ENCODE measurements around the gene EFNA5. TPM values are rescaled to one million over a fixed set of nuclear protein-coding genes. Genes with fewer than 3 reads are reported as not detected.

The EFNA5 gene
- polyA plus RNA-seq, 1 donor (not counting 4 experiments of a cell fraction or from before 2014, with no cell fraction given) = 4.8 TPM

DNA sequence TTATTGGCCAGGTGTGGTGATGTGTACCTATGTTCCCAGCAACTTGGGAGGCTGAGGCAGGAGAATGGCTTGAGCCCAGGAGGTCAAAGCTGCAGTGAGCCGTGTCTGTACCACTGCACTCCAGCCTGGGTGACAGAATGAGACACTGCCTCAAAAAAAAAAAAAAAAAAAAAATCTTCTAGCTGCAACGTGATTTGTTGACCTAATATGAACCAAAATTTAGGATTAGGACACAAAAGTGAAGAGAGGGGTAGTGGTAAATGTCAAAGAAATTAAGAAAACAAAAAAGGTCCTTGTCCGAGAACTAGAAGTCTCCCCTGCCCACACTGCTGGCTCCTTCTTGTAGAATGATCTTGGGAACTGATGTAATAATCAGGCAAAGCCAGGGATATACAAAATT is 272.0 kb downstream of the EFNA5 start:
- FAIRE-seq (no peak), DNase-seq (ENCODE audit: low read depth, low spot score) (no peak)
- TF ChIP-seq EZH2 (IDR thresholded peaks at IDR 0.05; ENCODE audit: low read length) = no peak
- TF ChIP-seq, protein P1, sequence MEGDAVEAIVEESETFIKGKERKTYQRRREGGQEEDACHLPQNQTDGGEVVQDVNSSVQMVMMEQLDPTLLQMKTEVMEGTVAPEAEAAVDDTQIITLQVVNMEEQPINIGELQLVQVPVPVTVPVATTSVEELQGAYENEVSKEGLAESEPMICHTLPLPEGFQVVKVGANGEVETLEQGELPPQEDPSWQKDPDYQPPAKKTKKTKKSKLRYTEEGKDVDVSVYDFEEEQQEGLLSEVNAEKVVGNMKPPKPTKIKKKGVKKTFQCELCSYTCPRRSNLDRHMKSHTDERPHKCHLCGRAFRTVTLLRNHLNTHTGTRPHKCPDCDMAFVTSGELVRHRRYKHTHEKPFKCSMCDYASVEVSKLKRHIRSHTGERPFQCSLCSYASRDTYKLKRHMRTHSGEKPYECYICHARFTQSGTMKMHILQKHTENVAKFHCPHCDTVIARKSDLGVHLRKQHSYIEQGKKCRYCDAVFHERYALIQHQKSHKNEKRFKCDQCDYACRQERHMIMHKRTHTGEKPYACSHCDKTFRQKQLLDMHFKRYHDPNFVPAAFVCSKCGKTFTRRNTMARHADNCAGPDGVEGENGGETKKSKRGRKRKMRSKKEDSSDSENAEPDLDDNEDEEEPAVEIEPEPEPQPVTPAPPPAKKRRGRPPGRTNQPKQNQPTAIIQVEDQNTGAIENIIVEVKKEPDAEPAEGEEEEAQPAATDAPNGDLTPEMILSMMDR (optimal IDR thresholded peaks at IDR 0.05 in 1 of 3, IDR thresholded peaks at IDR 0.05 in 1 of 3, conservative IDR thresholded peaks at IDR 0.05 in 1 of 3; ENCODE audit: extremely low read depth in 1 of 3, insufficient read depth in 2 of 3, low read length in 3 of 3) = no peak
- Histone ChIP-seq H3K9me3 (ENCODE audit: control insufficient read depth, low read depth, low read length) (no peaks in the 10 kb centered on the region), H2AFZ (ENCODE audit: control insufficient read depth, low read length) (no peak overlapping the region), H3K4me3 (ENCODE audit: control insufficient read depth in 2 of 3, extremely low read depth in 1 of 3, insufficient read depth in 2 of 3, low read depth in 1 of 3, low read length in 3 of 3) (no peak overlapping the region), H3K4me2 (ENCODE audit: control insufficient read depth, extremely low read depth, insufficient read depth, low read depth, low read length) (no peak overlapping the region), H3K9ac (ENCODE audit: control insufficient read depth, extremely low read depth, insufficient read depth, low read length) (no peak overlapping the region), H3K27ac (ENCODE audit: control insufficient read depth, insufficient read depth, low read length) (no peak overlapping the region), H3K9me1 (ENCODE audit: control insufficient read depth, extremely low read depth, insufficient read depth, low read length) (no peaks in the 10 kb centered on the region), H3K4me1 (ENCODE audit: control insufficient read depth, extremely low read depth, insufficient read depth, low read length) (peaks cover 7% of the 10 kb centered on the region), H3K27me3 (ENCODE audit: control insufficient read depth, extremely low read depth, insufficient read depth, low read length) (no peaks in the 10 kb centered on the region), H3K79me2 (ENCODE audit: control insufficient read depth, insufficient read depth, low read length) (no peaks in the 10 kb centered on the region), H4K20me1 (ENCODE audit: control insufficient read depth, extremely low read depth, insufficient read depth, low read length) (no peaks in the 10 kb centered on the region), H3K36me3 (ENCODE audit: control insufficient read depth in 2 of 2, extremely low read depth in 1 of 2, insufficient read depth in 2 of 2, low read length in 2 of 2) (no peaks in the 10 kb centered on the region)
- dilution Hi-C loops (cut with MboI; ENCODE audit: extremely low pct_ligation_motif_present, low sequenced_read_pairs) = no loop called here

DNA sequence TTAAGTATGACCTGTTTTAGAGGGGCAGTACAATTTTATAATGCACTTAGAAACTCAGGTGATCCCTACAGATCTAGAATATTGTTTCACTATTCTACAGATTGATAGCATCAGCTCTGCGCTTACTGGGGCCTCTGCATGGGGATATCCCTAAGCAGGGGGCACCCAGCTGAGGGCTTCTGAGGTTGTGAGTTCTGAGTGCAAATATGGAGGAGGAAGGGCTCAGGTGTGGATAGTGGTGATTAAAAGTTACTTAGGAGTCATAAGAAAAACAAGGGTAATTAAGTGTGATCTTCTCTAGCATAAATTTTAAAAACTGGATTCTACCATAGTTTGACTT is 274.4 kb downstream of the EFNA5 start:
- no peaks in the 10 kb centered on the region for H3K4me1 ChIP-seq (ENCODE audit: control insufficient read depth, extremely low read depth, insufficient read depth, low read length)
- no peaks in the 10 kb centered on the region for H3K9me3 ChIP-seq (ENCODE audit: control insufficient read depth, low read depth, low read length)
- no peaks in the 10 kb centered on the region for H4K20me1 ChIP-seq (ENCODE audit: control insufficient read depth, extremely low read depth, insufficient read depth, low read length)
- H3K36me3 ChIP-seq (ENCODE audit: control insufficient read depth in 2 of 2, extremely low read depth in 1 of 2, insufficient read depth in 2 of 2, low read length in 2 of 2) = no peaks in the 10 kb centered on the region
- no peaks in the 10 kb centered on the region for H3K9me1 ChIP-seq (ENCODE audit: control insufficient read depth, extremely low read depth, insufficient read depth, low read length)
- FAIRE-seq (no peak), DNase-seq (ENCODE audit: low read depth, low spot score) (no peak)
- H3K79me2 ChIP-seq (ENCODE audit: control insufficient read depth, insufficient read depth, low read length) = no peaks in the 10 kb centered on the region
- TF ChIP-seq, protein P1 (optimal IDR thresholded peaks at IDR 0.05 in 1 of 3, IDR thresholded peaks at IDR 0.05 in 1 of 3, conservative IDR thresholded peaks at IDR 0.05 in 1 of 3; ENCODE audit: extremely low read depth in 1 of 3, insufficient read depth in 2 of 3, low read length in 3 of 3) = no peak
- TF ChIP-seq EZH2 (IDR thresholded peaks at IDR 0.05; ENCODE audit: low read length) = no peak
- dilution Hi-C loops (cut with MboI; ENCODE audit: extremely low pct_ligation_motif_present, low sequenced_read_pairs) = no loop called here
- no peaks in the 10 kb centered on the region for H3K27me3 ChIP-seq (ENCODE audit: control insufficient read depth, extremely low read depth, insufficient read depth, low read length)
- no peak overlapping the region for H3K27ac ChIP-seq (ENCODE audit: control insufficient read depth, insufficient read depth, low read length)
- H3K9ac ChIP-seq (ENCODE audit: control insufficient read depth, extremely low read depth, insufficient read depth, low read length) = no peak overlapping the region
- H3K4me2 ChIP-seq (ENCODE audit: control insufficient read depth, extremely low read depth, insufficient read depth, low read depth, low read length) = no peak overlapping the region
- no peak overlapping the region for H2AFZ ChIP-seq (ENCODE audit: control insufficient read depth, low read length)
- no peak overlapping the region for H3K4me3 ChIP-seq (ENCODE audit: control insufficient read depth in 2 of 3, extremely low read depth in 1 of 3, insufficient read depth in 2 of 3, low read depth in 1 of 3, low read length in 3 of 3)

Measured in keratinocyte (primary cell).